Measurements from ENCODE around the gene PCMTD2.
"Not testable (repeated sequence)": the region's sequence is repeated elsewhere in the genome, so short reads cannot be mapped to it uniquely, and the experiment has no call there.

The PCMTD2 gene

GRCh38 chr20:64313761-64314160 lies 58.2 kb downstream of the PCMTD2 start:
- FAIRE-seq; DNase-seq (ENCODE audit: insufficient read length): not testable (repeated sequence)

GRCh38 chr20:64315381-64315780 lies 59.8 kb downstream of the PCMTD2 start:
- DNase-seq (ENCODE audit: insufficient read length); FAIRE-seq: not testable (repeated sequence)

- not testable (repeated sequence) for DNase-seq (ENCODE audit: insufficient read length); FAIRE-seq
These were observed 60.3 kb downstream of the PCMTD2 start for GRCh38 chr20:64315884-64316283.

GRCh38 chr20:64316415-64317083 lies 61.0 kb downstream of the PCMTD2 start:
- FAIRE-seq; DNase-seq (ENCODE audit: insufficient read length): not testable (repeated sequence)

- not testable (repeated sequence) for FAIRE-seq; DNase-seq (ENCODE audit: insufficient read length)
These were observed 61.8 kb downstream of the PCMTD2 start for GRCh38 chr20:64317331-64317730.

GRCh38 chr20:64318056-64318455 lies 62.5 kb downstream of the PCMTD2 start:
- not testable (repeated sequence) for DNase-seq (ENCODE audit: insufficient read length); FAIRE-seq

- DNase-seq (ENCODE audit: insufficient read length); FAIRE-seq: not testable (repeated sequence)
These were observed 66.7 kb downstream of the PCMTD2 start for GRCh38 chr20:64322031-64322789.

Data from GM12892 (cell line).